Stimulated activated naive CD8-positive, alpha-beta T cell treated with anti-CD3 and anti-CD28 coated beads, Interleukin-15, amount 100 ng/mL, for 72 hours (primary cell): ENCODE data around the gene VPS33B.

Experiments
- ATAC-seq: fragments of 150-1000 bp; cut with Tn5 transposase; 2 replicates; pipeline ENCODE4 v1.10.0; 2021; ENCODE audit warnings: mild to moderate bottlenecking, moderate library complexity
- DNase-seq, 2 donors: peaks; one replicate each; pipeline ENCODE4 v3.0.0; 2021 to 2022
- H3K27ac Mint-ChIP-seq, 2 donors: one replicate each; pipeline ENCODE4 v1.8.0; 2022; ENCODE audit warnings: mild to moderate bottlenecking in 2 of 2, mixed read lengths in 2 of 2, moderate library complexity in 2 of 2
- H3K27me3 Mint-ChIP-seq: one replicate; pipeline ENCODE4 v1.8.0; 2022; ENCODE audit warnings: mixed read lengths
- H3K4me1 Mint-ChIP-seq: one replicate; pipeline ENCODE4 v1.8.0; 2022; ENCODE audit warnings: mild to moderate bottlenecking, mixed read lengths
- H3K4me3 Mint-ChIP-seq, 2 donors: one replicate each; pipeline ENCODE4 v1.8.0; 2022; ENCODE audit warnings: mild to moderate bottlenecking in 2 of 2, mixed read lengths in 2 of 2, moderate library complexity in 1 of 2
- H3K9me3 Mint-ChIP-seq, 2 donors: one replicate each; pipeline ENCODE4 v1.8.0; 2022; ENCODE audit warnings: mixed read lengths in 2 of 2

The VPS33B gene

DNA sequence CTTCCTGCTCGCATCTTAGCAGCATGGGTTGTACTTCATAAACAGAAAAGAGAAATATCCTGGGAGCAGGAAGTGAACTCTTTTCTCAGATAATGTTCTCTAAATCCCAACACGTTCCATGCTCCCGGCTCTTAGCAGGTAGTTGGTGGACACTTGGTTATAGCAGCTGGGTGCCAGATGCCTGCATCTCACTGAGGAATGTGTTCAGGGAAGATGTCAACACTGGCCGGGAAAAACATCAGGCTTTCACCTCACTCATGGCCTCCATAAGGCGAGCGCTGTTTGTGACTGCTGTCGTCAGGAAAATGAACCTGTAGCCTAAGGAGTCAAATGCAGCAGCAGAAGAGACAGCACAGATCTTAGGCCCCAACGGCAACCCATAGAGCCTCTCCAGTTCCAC, 23.7 kb downstream of the VPS33B start:
- no peaks in the 10 kb centered on the region for H3K27me3 Mint-ChIP-seq
- no peak overlapping the region for H3K27ac Mint-ChIP-seq
- no peak for DNase-seq
- no peaks in the 10 kb centered on the region for H3K9me3 Mint-ChIP-seq
- H3K4me1 Mint-ChIP-seq, result peaks cover 13% of the 10 kb centered on the region
- ATAC-seq, result no peak
- H3K4me3 Mint-ChIP-seq, result no peak overlapping the region

GRCh38 chr15:90994417-90995311, 27.7 kb downstream of the VPS33B start, which contains the start of gene PRC1:
PRC1 (minus strand) TSS chr15:90994535; CDS start chr15:90994417, 118 bp downstream.
- ATAC-seq, result peak; percentile 99
- peak within 1 kb of the TSS; percentile 99 to 100 for H3K4me3 Mint-ChIP-seq
- no peaks in the 10 kb centered on the region for H3K27me3 Mint-ChIP-seq
- no peaks in the 10 kb centered on the region for H3K9me3 Mint-ChIP-seq
- peaks cover 28% of the 10 kb centered on the region for H3K4me1 Mint-ChIP-seq
- peak within 1 kb of the TSS; percentile 100 for H3K27ac Mint-ChIP-seq
- peak; percentile 96 to 98 for DNase-seq

DNA sequence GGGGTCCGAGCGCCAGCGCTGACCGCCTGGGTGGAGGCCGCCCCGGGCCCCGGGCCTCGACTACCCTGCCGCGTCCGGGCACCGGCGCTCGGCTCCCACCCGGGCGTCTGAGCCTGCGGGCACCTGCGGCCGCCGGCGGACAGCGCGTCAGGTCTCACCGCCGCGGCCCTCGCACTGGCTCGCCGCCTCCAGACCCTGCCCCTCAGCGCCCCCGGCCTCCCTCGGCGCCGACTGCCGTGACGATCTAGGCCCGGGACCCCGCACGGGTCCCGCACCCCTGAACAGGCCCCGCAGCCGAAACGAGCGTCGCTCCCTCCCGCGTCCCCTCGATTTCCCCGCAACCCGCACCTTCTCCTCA, 28.4 kb downstream of the VPS33B start:
- DNase-seq (no peak), ATAC-seq (peak; percentile 50)
- Mint-ChIP-seq H3K4me3 (peak overlapping the region; percentile 99 to 100), H3K9me3 (no peaks in the 10 kb centered on the region), H3K4me1 (peaks cover 28% of the 10 kb centered on the region), H3K27ac (peak overlapping the region; percentile 100), H3K27me3 (no peaks in the 10 kb centered on the region)

DNA sequence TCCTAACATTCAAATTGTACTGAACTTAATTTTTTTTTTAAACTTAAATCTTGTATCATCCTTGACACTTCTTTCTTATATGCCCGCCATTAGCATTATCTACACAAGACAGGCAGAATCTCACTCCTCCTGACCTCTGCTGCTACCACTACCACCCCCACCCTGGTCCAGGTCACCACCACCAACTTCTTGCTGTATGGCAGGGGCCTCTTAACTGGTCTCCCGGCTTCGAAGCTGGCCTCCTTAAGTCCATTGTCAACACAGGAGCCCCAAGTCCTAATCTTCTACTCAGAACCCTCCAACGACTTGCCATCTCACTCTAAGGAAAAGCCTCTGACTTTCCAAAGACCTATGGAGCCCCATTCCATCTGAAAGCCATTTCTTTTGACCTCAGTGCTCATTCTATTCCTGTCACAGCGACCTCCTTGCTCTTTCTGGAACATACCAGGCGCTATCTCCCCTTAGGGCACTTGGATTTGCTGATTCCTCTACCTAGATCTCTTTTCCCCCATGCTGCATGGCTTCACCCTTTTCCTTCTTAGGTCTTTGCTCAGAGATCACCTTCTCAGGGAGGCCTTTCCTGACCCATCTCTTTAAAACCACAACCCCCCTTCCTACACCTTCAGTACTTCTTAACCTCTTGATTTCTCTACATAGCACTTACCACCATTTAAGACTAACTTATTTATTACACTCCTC, 30.7 kb downstream of the VPS33B start:
- Mint-ChIP-seq H3K27ac (no peak overlapping the region), H3K4me3 (peak overlapping the region in 1 of 2 donors; percentile 18), H3K9me3 (no peaks in the 10 kb centered on the region), H3K27me3 (no peaks in the 10 kb centered on the region), H3K4me1 (peaks cover 36% of the 10 kb centered on the region)
- ATAC-seq (no peak), DNase-seq (no peak)

DNA sequence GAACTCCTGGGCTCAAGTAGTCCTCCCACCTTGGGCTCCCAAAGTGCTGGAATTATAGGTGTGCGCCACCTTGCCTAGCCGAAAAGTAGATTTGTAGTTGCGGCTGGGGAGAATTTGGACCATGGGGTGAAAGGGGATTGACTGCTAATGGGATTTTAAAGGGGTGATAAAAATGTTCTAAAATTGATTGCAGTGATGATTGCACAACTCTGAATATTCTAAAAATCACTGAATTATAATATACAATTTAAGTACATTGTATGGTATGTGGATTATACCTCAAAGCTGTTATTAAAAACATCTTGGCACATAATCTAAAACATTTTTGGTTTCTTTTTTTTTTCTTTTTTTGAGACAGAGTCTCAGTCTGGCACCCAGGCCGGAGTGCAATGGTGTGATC, 31.9 kb downstream of the VPS33B start:
- Mint-ChIP-seq H3K9me3 (no peaks in the 10 kb centered on the region), H3K4me1 (peaks cover 32% of the 10 kb centered on the region), H3K27ac (no peak overlapping the region)

GRCh38 chr15:90989040-90989768, 33.2 kb downstream of the VPS33B start:
- ATAC-seq, result no peak
- Mint-ChIP-seq H3K9me3 (no peaks in the 10 kb centered on the region), H3K4me3 (no peak overlapping the region), H3K27me3 (no peaks in the 10 kb centered on the region), H3K27ac (no peak overlapping the region), H3K4me1 (peaks cover 25% of the 10 kb centered on the region)
- no peak for DNase-seq

More for the DNA sequence above, 31.9 kb downstream of the VPS33B start:
- H3K4me3 Mint-ChIP-seq, result no peak overlapping the region
- no peaks in the 10 kb centered on the region for H3K27me3 Mint-ChIP-seq
- ATAC-seq, result no peak
- no peak for DNase-seq

GRCh38 chr15:90988296-90988695, 34.1 kb downstream of the VPS33B start:
- Mint-ChIP-seq H3K4me1 (peaks cover 23% of the 10 kb centered on the region), H3K9me3 (no peaks in the 10 kb centered on the region), H3K4me3 (peak overlapping the region in 1 of 2 donors; percentile 0), H3K27ac (peak overlapping the region in 1 of 2 donors; percentile 75), H3K27me3 (no peaks in the 10 kb centered on the region)
- no peak for DNase-seq
- ATAC-seq, result no peak

DNA sequence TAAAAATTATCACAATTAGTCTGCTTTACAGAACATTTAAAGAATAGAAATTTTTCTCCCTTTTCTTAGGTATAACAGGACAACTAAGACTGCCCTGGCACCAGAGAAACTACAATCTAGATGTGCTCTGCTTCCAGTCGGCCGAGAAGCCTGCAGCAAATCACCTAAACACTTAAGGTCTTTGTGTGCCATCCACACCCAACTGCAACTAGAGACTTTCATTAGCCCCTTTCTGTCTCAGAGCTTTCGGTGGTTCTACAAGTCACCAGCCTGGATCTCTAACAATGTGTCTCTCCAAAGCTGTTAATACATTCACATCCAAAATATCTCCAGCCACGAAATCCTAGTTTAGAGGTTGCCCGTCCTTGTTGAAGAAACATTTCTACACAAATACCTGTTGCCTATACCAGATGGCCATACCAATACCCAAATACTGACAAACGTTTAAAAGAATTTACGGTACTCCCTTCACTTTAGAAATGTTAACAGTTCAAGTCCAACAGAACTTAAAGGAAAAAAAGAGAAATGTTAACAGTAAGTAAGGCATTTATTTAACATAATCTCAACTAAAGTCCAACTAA, 34.7 kb downstream of the VPS33B start:
- ATAC-seq, result no peak
- Mint-ChIP-seq H3K27ac (no peak overlapping the region), H3K4me1 (peaks cover 21% of the 10 kb centered on the region), H3K27me3 (no peaks in the 10 kb centered on the region), H3K9me3 (no peaks in the 10 kb centered on the region), H3K4me3 (no peak overlapping the region)
- no peak for DNase-seq

DNA sequence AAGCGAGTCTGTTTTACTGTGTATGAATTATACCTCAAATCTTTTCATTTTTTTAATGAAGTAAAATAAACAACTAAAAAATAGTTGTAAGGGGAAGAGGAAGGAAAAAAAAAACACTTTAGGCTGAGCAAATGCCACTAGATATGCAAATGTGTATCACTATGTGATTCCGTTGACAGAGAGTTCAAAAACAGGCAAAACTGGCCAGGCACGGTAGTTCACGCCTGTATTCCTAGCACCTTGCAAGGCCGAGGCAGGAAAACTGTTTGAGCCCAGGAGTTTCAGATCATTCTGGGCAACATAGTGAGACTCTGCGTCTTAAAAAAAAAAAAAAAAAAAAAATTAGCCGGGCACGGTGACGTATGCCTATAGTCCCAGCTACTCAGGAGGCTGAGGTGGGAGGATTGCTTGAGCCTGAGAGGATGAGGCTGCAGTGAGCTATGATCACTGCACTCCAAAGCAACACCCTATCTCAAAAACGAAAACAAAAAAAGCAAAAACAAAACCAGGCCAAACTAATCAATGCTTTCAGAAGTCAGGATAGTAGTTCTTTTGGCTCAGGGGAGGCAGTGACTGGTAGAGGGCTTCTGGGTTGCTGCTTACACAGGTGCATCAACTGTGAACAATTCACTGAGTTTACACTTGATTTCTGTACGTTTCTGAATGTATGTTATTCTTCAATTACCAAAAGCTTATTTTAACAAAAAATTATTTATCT, 35.4 kb downstream of the VPS33B start:
- no peak for DNase-seq
- no peak overlapping the region for H3K4me3 Mint-ChIP-seq
- no peak overlapping the region for H3K27ac Mint-ChIP-seq
- no peaks in the 10 kb centered on the region for H3K9me3 Mint-ChIP-seq
- no peak for ATAC-seq
- peaks cover 14% of the 10 kb centered on the region for H3K4me1 Mint-ChIP-seq
- no peaks in the 10 kb centered on the region for H3K27me3 Mint-ChIP-seq

DNA sequence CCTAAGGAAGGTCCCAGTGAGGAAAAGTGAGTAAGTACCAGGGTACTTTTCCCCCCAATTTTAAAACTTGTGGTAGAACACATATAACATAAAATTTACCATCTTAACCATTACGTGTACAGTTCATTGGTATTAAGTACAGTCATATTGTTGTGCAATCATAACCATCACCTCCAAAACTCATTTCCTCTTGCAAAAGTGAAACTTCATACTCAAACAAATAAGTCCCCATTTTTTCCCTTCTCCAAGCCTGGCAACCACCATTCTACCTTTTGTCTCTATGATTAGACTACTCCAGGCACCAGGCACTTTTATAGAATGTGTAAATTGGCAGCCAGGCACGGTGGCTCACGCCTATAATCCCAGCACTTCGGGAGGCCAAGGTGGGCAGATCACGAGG, 40.3 kb downstream of the VPS33B start:
- no peak for DNase-seq
- H3K4me1 Mint-ChIP-seq, result peaks cover 5% of the 10 kb centered on the region
- no peaks in the 10 kb centered on the region for H3K27me3 Mint-ChIP-seq
- peak overlapping the region in 1 of 2 donors; percentile 14 for H3K27ac Mint-ChIP-seq
- no peak overlapping the region for H3K4me3 Mint-ChIP-seq
- no peaks in the 10 kb centered on the region for H3K9me3 Mint-ChIP-seq
- peak; percentile 53 for ATAC-seq

GRCh38 chr15:90981681-90982080, 40.7 kb downstream of the VPS33B start:
- DNase-seq (no peak), ATAC-seq (no peak)
- peaks cover 5% of the 10 kb centered on the region for H3K4me1 Mint-ChIP-seq
- H3K27ac Mint-ChIP-seq, result no peak overlapping the region
- H3K27me3 Mint-ChIP-seq, result no peaks in the 10 kb centered on the region
- no peak overlapping the region for H3K4me3 Mint-ChIP-seq
- H3K9me3 Mint-ChIP-seq, result no peaks in the 10 kb centered on the region

DNA sequence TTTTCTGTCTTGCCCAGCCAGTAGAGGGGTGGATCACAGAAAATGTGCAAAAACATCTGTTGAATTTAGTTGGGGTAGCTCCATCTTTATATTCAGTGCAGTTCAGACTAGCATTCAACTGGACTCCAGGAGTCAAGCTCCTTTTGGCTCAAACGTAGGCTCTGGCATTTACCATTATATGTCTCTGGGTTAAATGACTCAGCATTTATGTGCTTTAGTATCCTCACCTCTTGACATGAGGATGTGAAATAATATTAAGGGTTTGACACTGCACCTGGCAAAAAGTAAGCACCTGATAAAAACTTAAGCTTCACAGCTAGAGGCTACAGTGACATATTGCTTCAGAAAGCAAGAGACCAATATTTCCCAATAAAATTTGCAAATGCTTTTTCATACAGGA, 42.8 kb downstream of the VPS33B start:
- Mint-ChIP-seq H3K27ac (peak overlapping the region; percentile 27 to 74), H3K4me1 (peaks cover 5% of the 10 kb centered on the region), H3K27me3 (no peaks in the 10 kb centered on the region), H3K4me3 (no peak overlapping the region), H3K9me3 (no peaks in the 10 kb centered on the region)
- ATAC-seq (no peak), DNase-seq (no peak)

DNA sequence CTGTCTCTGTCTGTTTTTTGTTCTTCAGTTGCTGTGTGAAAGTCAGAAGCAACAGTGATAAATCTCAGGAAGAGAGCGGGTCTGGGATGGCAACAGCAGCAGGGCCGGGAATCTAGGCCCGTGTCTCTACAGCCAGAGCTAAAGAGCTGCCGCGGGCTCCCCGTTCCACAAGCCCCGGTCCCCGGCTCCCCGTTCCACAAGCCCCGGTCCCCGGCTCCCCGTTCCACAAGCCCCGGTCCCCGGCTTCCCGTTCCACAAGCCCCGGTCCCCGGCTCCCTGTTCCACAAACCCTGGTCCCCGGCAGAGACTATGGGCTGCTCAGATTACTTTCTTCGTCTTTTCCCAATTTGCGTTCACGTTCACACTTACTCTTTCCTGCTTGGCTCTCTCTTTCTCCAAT, 48.2 kb downstream of the VPS33B start:
- H3K4me3 Mint-ChIP-seq, result no peak overlapping the region
- no peak for DNase-seq
- no peaks in the 10 kb centered on the region for H3K27me3 Mint-ChIP-seq
- no peak overlapping the region for H3K27ac Mint-ChIP-seq
- ATAC-seq, result peak; percentile 12
- H3K4me1 Mint-ChIP-seq, result no peaks in the 10 kb centered on the region
- H3K9me3 Mint-ChIP-seq, result no peaks in the 10 kb centered on the region

DNA sequence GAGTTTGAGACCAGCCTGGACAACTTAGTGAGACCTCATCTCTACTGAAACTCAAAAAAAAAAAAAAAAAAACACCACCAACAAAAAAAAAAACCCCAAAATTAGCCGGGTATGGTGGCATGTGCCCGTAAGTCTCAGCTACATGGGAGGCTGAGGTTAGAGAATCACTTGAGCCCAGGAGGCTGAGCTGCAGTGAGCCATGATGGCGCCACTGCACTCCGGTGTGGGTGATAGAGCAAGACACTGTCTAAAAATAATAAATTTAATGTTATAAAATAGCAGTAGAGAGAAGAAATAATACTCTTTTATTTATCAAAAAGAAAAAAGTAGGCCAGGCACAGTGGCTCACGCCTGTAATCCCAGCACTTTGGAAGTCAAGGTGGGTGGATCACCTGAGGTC, 50.3 kb downstream of the VPS33B start:
- Mint-ChIP-seq H3K9me3 (no peaks in the 10 kb centered on the region), H3K27me3 (no peaks in the 10 kb centered on the region), H3K4me3 (no peak overlapping the region), H3K27ac (peak overlapping the region in 1 of 2 donors; percentile 23), H3K4me1 (no peaks in the 10 kb centered on the region)
- DNase-seq (no peak), ATAC-seq (no peak)

GRCh38 chr15:90970274-90970673, 52.1 kb downstream of the VPS33B start:
- Mint-ChIP-seq H3K27ac (no peak overlapping the region), H3K4me3 (no peak overlapping the region), H3K27me3 (no peaks in the 10 kb centered on the region), H3K9me3 (no peaks in the 10 kb centered on the region), H3K4me1 (no peaks in the 10 kb centered on the region)
- ATAC-seq (no peak), DNase-seq (no peak)
